Measurements from ENCODE around the gene NPR2.

Gene NPR2

DNA sequence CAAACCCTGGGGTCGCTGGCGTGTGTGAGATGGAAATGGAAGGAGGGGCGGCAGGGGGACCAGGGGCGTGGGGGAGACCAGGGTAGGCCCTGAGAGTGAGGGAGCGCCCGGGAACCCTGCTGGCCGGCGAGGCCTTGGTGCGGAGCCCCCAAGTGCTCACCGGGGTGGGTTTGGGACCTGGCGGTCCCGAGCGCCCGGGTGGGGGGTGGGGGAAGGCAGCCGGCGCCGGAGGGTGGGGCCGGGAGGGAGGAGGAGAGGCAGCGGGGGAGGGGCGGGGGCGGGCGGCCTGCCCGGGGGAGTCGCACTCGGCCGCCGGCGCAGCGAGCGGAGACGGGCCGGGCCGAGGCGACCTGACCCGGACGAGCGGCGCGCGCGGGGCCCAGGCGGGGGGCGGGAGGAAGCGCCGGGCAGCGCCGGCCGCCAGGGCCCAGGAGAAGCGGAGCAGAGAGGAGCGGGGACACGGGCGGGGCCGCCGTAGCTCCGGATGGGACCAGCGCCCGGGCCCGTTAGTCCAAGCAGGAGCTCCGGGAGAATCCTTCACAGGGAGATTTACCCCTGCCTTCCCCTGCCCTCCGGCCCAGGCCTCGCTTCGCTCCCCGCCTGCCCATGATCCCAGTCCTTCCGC is at the start of gene NPR2:
TSS of gene NPR2 (plus strand) at position 295 of the 625 bp plus-strand sequence. CDS start 818 bp downstream, outside the sequence.
- peak in 1 of 2 experiments; percentile 25 for DNase-seq

DNA sequence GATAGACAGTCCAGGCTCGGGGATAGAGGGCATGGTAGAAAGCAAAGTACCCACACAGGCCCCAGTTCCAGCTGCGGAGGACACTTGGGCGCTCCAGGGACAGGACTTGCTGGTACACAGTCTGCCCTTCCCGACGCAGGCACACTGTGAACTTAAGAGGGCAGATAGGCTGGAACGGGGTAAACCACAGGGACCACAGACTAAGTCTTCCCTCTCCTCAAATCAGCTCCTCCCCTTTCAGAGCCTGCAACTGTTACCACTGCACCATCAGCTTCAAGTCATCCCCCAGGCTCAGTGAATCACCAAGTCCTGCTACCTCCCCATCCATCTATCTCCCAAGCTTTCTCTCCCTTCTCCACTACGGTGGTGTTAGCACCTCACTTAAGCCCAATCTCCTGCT is 49.7 kb upstream of the NPR2 start:
- no peak for DNase-seq

- DNase-seq = no peak
Observed at GRCh38 chr9:35743452-35743851, 47.9 kb upstream of the NPR2 start.

- no peak for DNase-seq
Observed at GRCh38 chr9:35743880-35744518, 47.4 kb upstream of the NPR2 start.

GRCh38 chr9:35745569-35745968 is 45.8 kb upstream of the NPR2 start:
- DNase-seq = peak; percentile 26 to 63

DNA sequence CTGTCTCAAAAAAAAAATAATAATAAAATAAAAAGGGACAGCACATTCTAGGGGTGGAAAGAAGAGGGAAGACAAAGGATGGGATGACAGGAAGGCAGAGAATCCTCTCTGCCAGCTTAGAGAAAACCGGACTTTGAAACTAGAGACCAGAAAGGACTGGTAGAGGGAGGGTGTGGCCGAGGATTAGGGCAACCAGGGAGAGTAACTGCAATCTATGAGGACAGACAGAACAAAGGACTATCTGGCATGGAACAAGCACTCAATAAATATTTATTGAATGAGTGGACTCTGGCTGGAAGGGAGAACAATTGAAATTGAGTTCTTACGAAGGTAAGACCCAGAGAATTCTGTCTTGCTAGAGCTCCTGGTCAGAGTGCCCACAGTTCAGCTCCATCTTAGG is 44.8 kb upstream of the NPR2 start:
- DNase-seq = no peak

DNA sequence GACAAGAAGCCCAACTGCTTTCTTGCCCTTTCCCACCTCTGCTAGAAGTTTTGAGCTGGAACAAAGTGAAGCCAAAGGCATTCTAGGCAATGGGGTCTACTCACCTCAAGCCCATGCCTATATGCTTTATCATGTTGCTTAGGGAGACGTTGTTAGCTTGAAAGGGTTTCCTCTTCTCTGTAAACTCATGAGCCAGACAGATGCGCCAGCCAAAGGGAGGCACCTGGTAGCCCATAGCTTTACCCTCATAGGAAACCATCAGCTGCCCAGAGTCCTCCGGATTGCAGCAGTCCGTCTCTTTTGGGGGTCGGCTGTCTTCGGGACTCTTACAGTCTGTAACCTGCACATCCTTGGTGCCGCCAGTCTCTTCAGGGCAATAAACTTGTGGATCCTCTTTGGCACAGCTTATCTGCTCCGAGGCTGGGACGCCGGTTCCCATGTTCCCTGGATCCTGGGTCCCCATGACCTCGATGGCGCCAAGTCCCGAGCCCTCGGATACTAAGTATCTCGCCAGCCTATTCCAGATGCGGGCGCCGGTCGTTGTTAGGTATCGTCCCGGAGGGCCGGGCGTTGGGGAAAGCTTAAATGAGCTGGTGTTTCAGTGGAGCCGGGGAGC is 43.0 kb upstream of the NPR2 start:
- no peak for DNase-seq

- DNase-seq = peak in 1 of 2 experiments; percentile 67
Observed at GRCh38 chr9:35748858-35749514, 42.4 kb upstream of the NPR2 start, which contains the start of the genes GBA2 and RGP1. TSS of gene GBA2 (minus strand) at chr9:35749228. CDS start at chr9:35748704, 524 bp downstream. TSS of gene RGP1 (plus strand) at chr9:35749287. CDS start at chr9:35749756, 469 bp downstream.

- no peak for DNase-seq
Observed at GRCh38 chr9:35749515-35750255, 41.7 kb upstream of the NPR2 start.

DNA sequence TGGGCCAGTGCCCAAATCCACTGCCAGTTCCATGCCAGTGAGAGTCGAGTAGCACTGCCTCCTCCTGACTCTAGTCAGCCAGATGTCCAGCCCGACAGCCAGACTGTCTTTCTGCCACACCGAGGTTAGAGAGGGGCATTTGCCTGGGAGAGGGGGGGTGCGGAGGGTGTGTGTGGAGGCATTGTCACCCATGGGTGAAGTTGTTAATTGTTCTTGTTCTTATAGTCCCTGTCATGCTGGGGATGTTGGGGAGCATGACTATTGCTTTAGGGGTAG is 41.2 kb upstream of the NPR2 start:
- DNase-seq = no peak

DNA sequence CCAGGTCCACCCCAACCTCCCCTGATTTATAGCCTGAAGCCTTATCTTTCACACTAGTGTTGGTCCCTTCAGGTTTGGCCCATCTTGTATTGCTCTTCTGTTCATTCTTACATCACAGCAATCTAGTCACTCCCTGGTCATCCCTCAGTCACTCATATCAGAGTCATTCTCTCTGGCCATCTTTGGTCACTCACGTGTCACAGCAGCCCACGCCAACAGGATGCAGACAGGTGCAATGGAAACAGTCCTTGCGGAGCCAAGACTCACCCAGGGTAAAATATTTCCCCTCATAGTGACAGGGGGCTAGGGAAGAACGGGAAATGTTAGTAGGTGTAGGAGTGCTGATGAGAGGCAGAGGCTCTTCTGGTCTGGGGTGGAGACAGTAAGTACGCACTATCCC is 37.9 kb upstream of the NPR2 start:
- DNase-seq = no peak

- no peak for DNase-seq
Observed at GRCh38 chr9:35754264-35754663, 37.1 kb upstream of the NPR2 start, which contains the start of gene MSMP. TSS of gene MSMP (minus strand) at chr9:35754276. CDS start at chr9:35754129, 147 bp downstream.

DNA sequence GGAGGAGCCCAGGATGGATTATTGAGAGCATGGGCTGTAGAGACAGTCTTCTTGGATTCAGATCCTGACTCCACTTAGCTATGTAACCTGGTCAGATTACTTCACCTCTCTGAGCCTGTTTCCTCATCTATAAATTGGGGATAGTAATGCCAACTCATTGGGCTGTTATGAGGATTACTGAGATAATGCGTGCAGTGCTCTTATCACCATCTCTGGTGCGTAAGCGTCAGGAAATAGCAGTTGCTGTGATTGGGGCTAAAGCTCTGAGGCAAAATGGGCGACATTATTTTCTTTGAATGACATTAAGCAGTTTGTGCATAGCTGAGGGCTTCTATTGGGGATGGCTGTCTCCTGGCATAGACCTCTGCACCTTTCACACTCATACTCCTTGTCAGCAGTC is 36.3 kb upstream of the NPR2 start:
- DNase-seq = no peak

GRCh38 chr9:35756275-35757225 is 34.8 kb upstream of the NPR2 start:
- DNase-seq = peak; percentile 61 to 82

GRCh38 chr9:35757226-35757891 is 34.0 kb upstream of the NPR2 start:
- DNase-seq = peak; percentile 50 to 73

- no peak for DNase-seq
Observed at GRCh38 chr9:35757892-35758275, 33.5 kb upstream of the NPR2 start.

DNA sequence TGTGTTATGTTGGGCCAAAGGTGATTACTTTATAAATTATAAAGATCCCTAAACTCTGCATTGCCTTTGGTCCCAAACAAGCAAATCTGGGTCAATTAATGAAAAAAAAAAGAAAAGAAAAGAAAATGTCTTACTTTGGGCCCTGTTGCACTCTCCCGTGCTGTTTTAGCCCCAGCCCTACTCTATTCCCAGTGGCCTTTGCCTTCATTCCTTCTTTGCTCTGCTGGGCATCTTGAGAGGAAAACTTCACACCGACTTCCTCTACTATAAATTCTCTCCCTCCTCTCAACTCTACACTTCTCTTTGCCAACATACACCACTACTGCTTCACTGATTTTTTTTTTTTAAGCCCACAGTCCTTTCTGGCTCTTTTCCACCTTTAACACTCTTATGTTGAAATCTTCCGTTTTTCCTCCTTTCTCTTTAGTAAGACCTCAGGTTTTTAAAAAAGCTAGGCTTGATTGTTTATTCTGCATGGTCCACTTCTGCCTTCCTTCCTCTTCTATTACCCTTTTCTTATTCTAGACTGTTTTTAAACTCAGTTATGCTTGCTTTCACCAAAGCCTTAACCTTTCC is 32.8 kb upstream of the NPR2 start:
- DNase-seq = no peak

DNA sequence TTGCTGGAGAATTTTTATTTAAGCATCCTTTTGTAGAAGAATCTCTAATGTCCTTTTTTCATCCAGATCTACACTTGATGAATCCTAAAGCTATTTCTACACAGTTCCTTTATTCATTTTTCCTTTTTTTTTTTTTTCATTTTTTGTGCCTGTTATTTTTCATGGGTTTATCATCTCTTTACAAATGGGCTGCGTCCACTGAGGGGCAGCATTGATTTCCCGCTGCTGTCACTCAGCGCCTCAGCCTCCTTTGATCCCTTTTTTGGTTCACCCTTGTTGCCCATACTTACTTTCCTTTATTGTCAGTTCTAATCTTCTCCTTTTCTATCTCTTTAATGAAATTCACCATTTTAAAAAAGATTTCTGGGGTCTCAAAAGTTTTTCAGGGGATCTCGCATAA is 31.6 kb upstream of the NPR2 start:
- no peak for DNase-seq

DNA sequence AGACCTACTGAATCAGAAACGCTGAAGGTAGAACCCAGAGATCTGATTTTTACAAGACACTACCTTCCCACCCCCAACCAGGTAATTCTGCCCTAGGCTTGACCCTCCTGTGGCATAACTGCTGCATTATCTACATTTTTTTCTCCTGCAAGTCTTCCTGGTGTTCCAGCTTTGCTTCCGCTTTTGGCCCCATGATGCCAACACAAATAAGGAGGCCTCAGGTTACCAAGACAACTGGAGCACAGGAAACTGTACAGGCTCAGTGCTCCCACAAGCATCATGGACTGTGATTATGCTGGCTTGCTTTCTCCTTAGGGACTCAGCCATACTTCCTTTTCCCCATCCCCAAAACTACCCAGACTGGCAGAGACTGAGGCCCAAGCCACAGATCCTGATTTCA is 30.7 kb upstream of the NPR2 start:
- DNase-seq = no peak

GRCh38 chr9:35763181-35763580 is 28.2 kb upstream of the NPR2 start:
- DNase-seq = no peak

DNA sequence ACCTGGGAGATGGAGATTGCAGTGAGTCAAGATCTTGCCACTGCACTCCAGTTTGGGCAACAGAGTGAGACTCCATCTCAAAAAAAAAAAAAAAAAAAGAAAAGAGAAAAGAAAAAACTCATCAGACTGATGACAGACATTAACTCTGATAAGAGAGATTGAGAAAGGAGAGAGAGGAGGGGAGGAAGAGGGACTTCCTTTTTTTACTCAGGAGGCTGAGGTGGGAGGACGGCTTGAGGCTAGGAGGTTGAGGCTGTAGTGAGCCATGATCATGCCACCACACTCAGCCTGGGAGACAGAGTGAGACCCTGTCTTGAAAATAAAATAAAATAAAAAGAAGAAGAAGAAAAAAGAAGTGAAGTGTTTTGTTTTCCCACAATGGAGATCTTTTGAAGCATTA is 27.6 kb upstream of the NPR2 start:
- no peak for DNase-seq
